Esophagus (tissue), 2 donors: ENCODE results near the gene KPNA1. TPM values are rescaled to one million over a fixed set of nuclear protein-coding genes. Genes with fewer than 3 reads are reported as not detected.

Experiments used
- H3K27ac ChIP-seq, 2 donors: one replicate each; pipeline ENCODE4 v1.5.1; 2013; ENCODE audit warnings: low read depth in 2 of 2, mild to moderate bottlenecking in 2 of 2, inconsistent platforms in 1 of 2, low read length in 1 of 2, moderate library complexity in 1 of 2
- H3K27me3 ChIP-seq, 2 donors: one replicate each; pipeline ENCODE4 v1.6.1; 2013; ENCODE audit warnings: low read length in 2 of 2, control low read depth in 1 of 2, mild to moderate bottlenecking in 1 of 2; ENCODE audit not compliant: insufficient read depth in 2 of 2, control insufficient read depth in 1 of 2
- H3K36me3 ChIP-seq, 2 donors: one replicate each; pipeline ENCODE4 v1.6.1; 2013; ENCODE audit warnings: low read length in 1 of 2; ENCODE audit not compliant: control insufficient read depth in 2 of 2, insufficient read depth in 2 of 2
- H3K4me1 ChIP-seq, 2 donors: one replicate each; pipeline ENCODE4 v1.6.1; 2013; ENCODE audit warnings: low read length in 1 of 2; ENCODE audit not compliant: control insufficient read depth in 2 of 2, insufficient read depth in 2 of 2
- H3K4me3 ChIP-seq, 2 donors: one replicate each; pipeline ENCODE4 v1.5.1; 2013; ENCODE audit warnings: low read length in 2 of 2, mild to moderate bottlenecking in 2 of 2, low read depth in 1 of 2, moderate library complexity in 1 of 2
- H3K9me3 ChIP-seq, 2 donors: one replicate each; pipeline ENCODE4 v1.6.1; 2013; ENCODE audit warnings: mild to moderate bottlenecking in 2 of 2, low read depth in 1 of 2, low read length in 1 of 2, moderate library complexity in 1 of 2; ENCODE audit not compliant: control insufficient read depth in 2 of 2, insufficient read depth in 1 of 2
- WGBS, 2 donors: extraction: QIAGEN DNeasy Blood & Tissue Kit; methylation state at CpG; one replicate each; pipeline ENCODE4 v1.1.7; 2013; 5-methylcytosine and 5-hydroxymethylcytosine counted together
- polyA plus RNA-seq, 2 donors: library from polyadenylated mRNA; stranded (reverse); fragments of 200-250 nt; gene quantifications; one replicate each; pipeline ENCODE4 v1.2.3, GENCODE V29; 2013
- donor health status: healthy with polysubstance abuse.
- donor health status: Bipolar disorder and iron deficiency.

KPNA1 gene
- 10 to 100 TPM in 1 of 2 donors, 1 to 10 TPM in 1; 8.5 to 13.9 TPM for polyA plus RNA-seq

DNA sequence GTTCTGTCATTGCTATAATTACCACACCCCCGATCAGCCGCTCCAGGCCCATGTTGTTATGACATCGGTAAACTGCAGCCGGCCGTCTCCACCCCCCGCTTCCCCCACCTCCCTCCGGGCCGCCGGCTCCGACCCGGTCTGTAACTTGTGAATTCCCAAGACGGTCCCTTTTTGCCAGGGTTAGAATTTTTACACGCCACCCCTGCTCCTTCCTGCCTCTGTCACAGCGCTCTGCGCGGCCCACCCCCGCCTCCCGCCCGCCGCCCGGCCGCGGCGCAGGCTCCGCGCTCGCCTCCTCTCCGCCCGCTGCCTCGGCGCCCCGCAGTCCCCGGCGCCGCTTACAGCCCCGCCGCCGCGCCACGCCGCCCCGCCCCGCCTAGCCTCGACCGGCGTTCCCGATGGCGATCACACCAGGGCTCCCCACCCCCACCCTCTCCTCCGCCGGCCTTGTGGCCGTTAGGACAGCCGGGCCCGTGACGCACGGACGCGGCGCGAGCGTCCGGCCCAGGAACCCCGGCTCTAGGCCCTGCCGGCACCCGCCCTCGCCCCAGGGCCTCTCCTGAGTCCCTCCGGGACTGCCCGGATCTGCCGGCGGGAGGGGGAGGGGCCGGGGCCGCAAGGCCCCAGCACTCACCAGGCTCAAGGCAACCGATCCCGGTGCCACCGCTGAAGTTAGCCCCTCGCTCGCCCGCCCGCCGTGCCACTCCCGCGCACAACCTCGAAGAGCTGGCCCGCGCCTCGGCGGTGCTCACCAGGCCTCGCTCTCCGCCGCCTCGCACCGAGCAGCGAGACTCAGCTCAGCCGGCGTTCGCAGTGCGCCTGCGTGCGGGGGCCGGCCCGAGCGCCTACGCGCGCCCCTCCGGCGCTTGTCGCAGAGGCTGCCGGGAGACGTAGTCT, at the start of gene KPNA1:
Gene KPNA1 (minus strand): TSS at position 817 of the 897 bp plus-strand sequence. CDS start 18,374 bp downstream, outside the sequence.
- Histone ChIP-seq H3K27ac (peak within 1 kb of the TSS; percentile 97 to 99), H3K36me3 (no peaks in the 10 kb centered on the region), H3K9me3 (no peaks in the 10 kb centered on the region), H3K27me3 (no peaks in the 10 kb centered on the region), H3K4me1 (peaks cover 0 to 2% of the 10 kb centered on the region in 2 donors), H3K4me3 (peak within 1 kb of the TSS; percentile 84 to 86)
- WGBS, 2 donors: 0 to 1% methylated on average over 104 to 109 of the region's 109 CpGs

GRCh38 chr3:122564155-122564912, 49.6 kb upstream of the KPNA1 start, which contains the start of the genes DTX3L and PARP9:
Gene DTX3L, plus strand, starts transcription at chr3:122564338. Its CDS starts 89 bp downstream, at chr3:122564427.
Gene PARP9, minus strand, starts transcription at chr3:122564300. Its CDS starts 4,680 bp downstream, at chr3:122559620.
- Histone ChIP-seq H3K27me3 (no peaks in the 10 kb centered on the region), H3K27ac (peak within 1 kb of the TSS; percentile 93 to 94), H3K36me3 (peaks cover 3% of the 10 kb centered on the region in 2 donors), H3K4me1 (no peaks in the 10 kb centered on the region), H3K9me3 (no peaks in the 10 kb centered on the region), H3K4me3 (peak within 1 kb of the TSS; percentile 88 to 96)
- WGBS, 2 donors: 0% methylated on average over 50 to 56 of the region's 56 CpGs

- H3K27me3 ChIP-seq: no peaks in the 10 kb centered on the region
- peak overlapping the region; percentile 78 to 94 for H3K27ac ChIP-seq
- peak overlapping the region; percentile 88 to 96 for H3K4me3 ChIP-seq
- WGBS, 2 donors: 14 to 20% methylated on average over 5 of the region's 5 CpGs
- no peaks in the 10 kb centered on the region for H3K4me1 ChIP-seq
- H3K36me3 ChIP-seq: peaks cover 3% of the 10 kb centered on the region in 2 donors
- no peaks in the 10 kb centered on the region for H3K9me3 ChIP-seq
These were observed 48.9 kb upstream of the KPNA1 start for GRCh38 chr3:122563717-122564025.

- H3K4me1 ChIP-seq: no peaks in the 10 kb centered on the region
- H3K36me3 ChIP-seq: peaks cover 3% of the 10 kb centered on the region in 2 donors
- H3K4me3 ChIP-seq: peak overlapping the region; percentile 88 to 96
- WGBS, 2 donors: 52 to 53% methylated on average over 5 of the region's 5 CpGs
- H3K27me3 ChIP-seq: no peaks in the 10 kb centered on the region
- peak overlapping the region; percentile 78 to 94 for H3K27ac ChIP-seq
- no peaks in the 10 kb centered on the region for H3K9me3 ChIP-seq
These were observed 48.4 kb upstream of the KPNA1 start for GRCh38 chr3:122562923-122563716.

- no peaks in the 10 kb centered on the region for H3K27me3 ChIP-seq
- H3K4me3 ChIP-seq: no peak overlapping the region
- no peaks in the 10 kb centered on the region for H3K9me3 ChIP-seq
- no peaks in the 10 kb centered on the region for H3K4me1 ChIP-seq
- 87 to 91% methylated on average over 1 of the region's 1 CpG for whole genome bisulfite sequencing, 2 donors
- H3K27ac ChIP-seq: no peak overlapping the region
- H3K36me3 ChIP-seq: peaks cover 0 to 6% of the 10 kb centered on the region in 2 donors
These were observed 45.9 kb upstream of the KPNA1 start for GRCh38 chr3:122560680-122561079.

GRCh38 chr3:122559906-122560305, 45.2 kb upstream of the KPNA1 start:
- no peaks in the 10 kb centered on the region for H3K27me3 ChIP-seq
- no peak overlapping the region for H3K27ac ChIP-seq
- H3K4me3 ChIP-seq: no peak overlapping the region
- H3K9me3 ChIP-seq: no peaks in the 10 kb centered on the region
- no peaks in the 10 kb centered on the region for H3K4me1 ChIP-seq
- 83 to 87% methylated on average over 3 of the region's 3 CpGs for WGBS, 2 donors
- peaks cover 5 to 9% of the 10 kb centered on the region in 2 donors for H3K36me3 ChIP-seq

DNA sequence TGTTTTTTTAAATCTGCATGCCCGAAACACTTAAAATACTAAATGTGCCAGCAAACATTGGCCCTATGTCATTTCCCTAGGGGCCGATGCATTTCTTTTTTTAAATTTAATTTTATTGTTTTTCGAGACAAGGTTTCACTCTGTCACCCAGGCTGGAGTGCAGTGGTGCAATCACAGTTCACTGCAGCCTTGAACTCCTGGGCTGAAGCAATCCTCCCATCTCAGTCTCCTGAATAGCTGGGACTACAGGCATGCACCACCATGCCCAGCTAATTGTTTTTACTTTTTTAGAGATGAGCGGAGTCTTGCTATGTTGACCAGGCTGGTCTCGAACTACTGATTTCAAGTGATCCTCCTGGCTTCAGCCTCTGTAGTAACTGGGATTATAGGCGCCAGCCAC, 43.9 kb upstream of the KPNA1 start:
- Histone ChIP-seq H3K4me3 (no peak overlapping the region), H3K4me1 (no peaks in the 10 kb centered on the region), H3K9me3 (no peaks in the 10 kb centered on the region), H3K36me3 (peaks cover 8 to 9% of the 10 kb centered on the region in 2 donors), H3K27me3 (no peaks in the 10 kb centered on the region), H3K27ac (no peak overlapping the region)
- WGBS, 2 donors: 93 to 97% methylated on average over 6 of the region's 6 CpGs

DNA sequence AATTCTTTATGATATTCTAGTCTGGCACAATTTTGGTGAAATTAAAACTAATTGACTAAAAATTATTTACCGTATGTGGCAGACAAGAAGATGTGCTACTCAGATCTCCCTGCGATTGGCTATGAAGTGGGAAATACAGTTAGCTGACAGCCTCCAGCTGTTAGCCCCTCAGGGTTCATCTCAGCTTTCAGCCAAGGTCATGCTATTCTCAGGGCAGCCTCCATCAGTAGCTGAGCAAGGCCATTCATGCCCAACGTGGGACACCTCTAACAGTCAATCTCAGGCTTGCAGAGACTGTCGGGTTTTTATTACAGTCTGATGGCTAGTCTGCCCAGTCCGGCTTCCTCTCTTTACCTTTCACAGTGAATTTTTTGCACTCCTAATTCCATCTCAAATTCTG, 42.6 kb upstream of the KPNA1 start:
- WGBS, 2 donors: 87% methylated on average over 5 of the region's 5 CpGs
- Histone ChIP-seq H3K36me3 (peaks cover 9 to 11% of the 10 kb centered on the region in 2 donors), H3K9me3 (no peaks in the 10 kb centered on the region), H3K27me3 (no peaks in the 10 kb centered on the region), H3K4me1 (no peaks in the 10 kb centered on the region), H3K27ac (no peak overlapping the region), H3K4me3 (no peak overlapping the region)
